Caco-2 (cell line): ENCODE measurements around the gene MUC5B. TPM values are rescaled to one million over a fixed set of nuclear protein-coding genes. Genes with fewer than 3 reads are reported as not detected.

ENCODE experiments used
- BruUV-seq: library from RNA; stranded (reverse); fragments of 400-500 nt; replicated peaks from 2 replicates; lab custom pipeline; 2021; lab: Mats Ljungman, UMichigan
- CTCF ChIA-PET: fragments of 300-600 bp; sonication (Branson Sonifier 250); formaldehyde crosslinking; loops from one replicate; lab custom pipeline; 2022; ENCODE audit warnings: antibody characterized with exemption; lab: Charles Lee
- POLR2A ChIA-PET: fragments of 300-600 bp; sonication (Branson Sonifier 250); formaldehyde crosslinking; loops from one replicate; lab custom pipeline; 2022; ENCODE audit warnings: antibody characterized with exemption; lab: Charles Lee
- DNase-seq, 2 experiments: peaks; one replicate each; pipeline versions ENCODE4 v3.0.0 to v3.0.0-alpha.2; 2020 to 2022
- H3K27me3 ChIP-seq: replicated peaks from 2 replicates; pipeline ENCODE4 v1.6.0; 2011; ENCODE audit warnings: low read length; ENCODE audit not compliant: control insufficient read depth, insufficient read depth
- H3K36me3 ChIP-seq: 2 replicates; pipeline ENCODE4 v1.5.1; 2011; ENCODE audit warnings: low read length; ENCODE audit not compliant: control insufficient read depth, insufficient read depth
- H3K4me1 ChIP-seq: fragments of 250-450 bp; sonication (Bioruptor Pico); 2 replicates; pipeline ENCODE4 v1.5.1; 2020; ENCODE audit warnings: mild to moderate bottlenecking
- H3K4me3 ChIP-seq: 2 replicates; pipeline ENCODE4 v1.5.1; 2011; ENCODE audit warnings: low read depth, mild to moderate bottlenecking, control low read depth, low read length
- H3K9me3 ChIP-seq: fragments of 250-450 bp; sonication (Bioruptor Pico); 2 replicates; pipeline ENCODE4 v1.5.1; 2020; ENCODE audit warnings: mild to moderate bottlenecking, moderate library complexity
- H3K27ac Mint-ChIP-seq: one replicate; pipeline ENCODE4 v1.8.0; 2022; ENCODE audit warnings: mixed read lengths; ENCODE audit not compliant: unreplicated experiment
- H3K27me3 Mint-ChIP-seq: one replicate; pipeline ENCODE4 v1.8.0; 2022; ENCODE audit warnings: mixed read lengths; ENCODE audit not compliant: insufficient read depth, unreplicated experiment
- H3K36me3 Mint-ChIP-seq: one replicate; pipeline ENCODE4 v1.8.0; 2022; ENCODE audit warnings: mild to moderate bottlenecking, mixed read lengths; ENCODE audit not compliant: insufficient read depth, unreplicated experiment
- H3K4me1 Mint-ChIP-seq: one replicate; pipeline ENCODE4 v1.8.0; 2022; ENCODE audit warnings: low read depth, mixed read lengths; ENCODE audit not compliant: unreplicated experiment
- H3K4me3 Mint-ChIP-seq: one replicate; pipeline ENCODE4 v1.8.0; 2022; ENCODE audit warnings: mild to moderate bottlenecking, moderate library complexity, mixed read lengths; ENCODE audit not compliant: unreplicated experiment
- H3K9me3 Mint-ChIP-seq: one replicate; pipeline ENCODE4 v1.8.0; 2022; ENCODE audit warnings: mixed read lengths; ENCODE audit not compliant: unreplicated experiment
- CTCF ChIP-seq, 2 experiments: fragments of 200-600 bp in 1 of 2; IDR thresholded peaks; 1 replicate in 1 of 2; 2 replicates in 1 of 2; pipeline versions ENCODE4 v1.5.1 to v1.8.0; 2011 to 2022; ENCODE audit warnings: antibody characterized with exemption in 1 of 2, control low read depth in 1 of 2, inconsistent platforms in 1 of 2, low read depth in 1 of 2, low read length in 1 of 2, mild to moderate bottlenecking in 1 of 2, moderate library complexity in 1 of 2; ENCODE audit not compliant: insufficient read depth in 1 of 2, severe bottlenecking in 1 of 2, unreplicated experiment in 1 of 2
- intact Hi-C: fragments of 100-400 bp; cut with micrococcal nuclease; formaldehyde crosslinking; loops from one replicate; pipeline ENCODE4 v1.10.0; 2022; ENCODE audit not compliant: unreplicated experiment
- total RNA-seq: library from RNA; stranded (reverse); gene quantifications from 2 replicates; pipeline ENCODE4 v1.2.3, GENCODE V29; 2022

The MUC5B gene
- total RNA-seq, 1 experiment from 2014 or later: not detected

GRCh38 chr11:1285876-1286275 is 63.0 kb downstream of the MUC5B start:
- H3K4me3 Mint-ChIP-seq: no peak overlapping the region
- H3K4me1 Mint-ChIP-seq: no peaks in the 10 kb centered on the region
- Histone ChIP-seq H3K36me3 (peaks cover 12% of the 10 kb centered on the region), H3K4me3 (no peak overlapping the region), H3K4me1 (no peaks in the 10 kb centered on the region), H3K9me3 (no peaks in the 10 kb centered on the region), H3K27me3 (no peaks in the 10 kb centered on the region)
- H3K27me3 Mint-ChIP-seq: no peaks in the 10 kb centered on the region
- DNase-seq: no peak
- no peak overlapping the region for H3K27ac Mint-ChIP-seq
- intact Hi-C loops: no loop called here
- no TSS peak for BruUV-seq
- no peaks in the 10 kb centered on the region for H3K9me3 Mint-ChIP-seq
- ChIA-PET POLR2A (no interaction called here), CTCF (no interaction called here)
- TF ChIP-seq CTCF (IDR thresholded peaks at IDR 0.05; ENCODE audit: insufficient read depth in 1 of 2, low read depth in 1 of 2, low read length in 1 of 2, severe bottlenecking in 1 of 2, unreplicated experiment in 1 of 2): no peak
- H3K36me3 Mint-ChIP-seq: peaks cover 58% of the 10 kb centered on the region

GRCh38 chr11:1287928-1288327 is 65.1 kb downstream of the MUC5B start:
- Histone ChIP-seq H3K36me3 (peaks cover 12% of the 10 kb centered on the region), H3K9me3 (no peaks in the 10 kb centered on the region), H3K4me3 (no peak overlapping the region), H3K27me3 (no peaks in the 10 kb centered on the region), H3K4me1 (no peaks in the 10 kb centered on the region)
- ChIA-PET POLR2A (no interaction called here), CTCF (no interaction called here)
- DNase-seq: no peak
- no TSS peak for BruUV-seq
- TF ChIP-seq CTCF (IDR thresholded peaks at IDR 0.05; ENCODE audit: insufficient read depth in 1 of 2, low read depth in 1 of 2, low read length in 1 of 2, severe bottlenecking in 1 of 2, unreplicated experiment in 1 of 2): no peak
- no peaks in the 10 kb centered on the region for H3K27me3 Mint-ChIP-seq
- H3K4me1 Mint-ChIP-seq: no peaks in the 10 kb centered on the region
- H3K9me3 Mint-ChIP-seq: no peaks in the 10 kb centered on the region
- no peak overlapping the region for H3K4me3 Mint-ChIP-seq
- intact Hi-C loops: no loop called here
- H3K27ac Mint-ChIP-seq: no peak overlapping the region
- H3K36me3 Mint-ChIP-seq: peaks cover 58% of the 10 kb centered on the region

GRCh38 chr11:1288426-1289151 is 65.7 kb downstream of the MUC5B start:
- no peaks in the 10 kb centered on the region for H3K9me3 ChIP-seq
- H3K27me3 ChIP-seq: no peaks in the 10 kb centered on the region
- Mint-ChIP-seq H3K9me3 (no peaks in the 10 kb centered on the region), H3K36me3 (peaks cover 65% of the 10 kb centered on the region), H3K27ac (no peak overlapping the region), H3K4me1 (no peaks in the 10 kb centered on the region), H3K27me3 (no peaks in the 10 kb centered on the region), H3K4me3 (no peak overlapping the region)
- POLR2A ChIA-PET: no interaction called here
- TF ChIP-seq CTCF (IDR thresholded peaks at IDR 0.05; ENCODE audit: insufficient read depth in 1 of 2, low read depth in 1 of 2, low read length in 1 of 2, severe bottlenecking in 1 of 2, unreplicated experiment in 1 of 2): no peak
- intact Hi-C loops: no loop called here
- no peak overlapping the region for H3K4me3 ChIP-seq
- CTCF ChIA-PET: no interaction called here
- peaks cover 12% of the 10 kb centered on the region for H3K36me3 ChIP-seq
- no TSS peak for BruUV-seq
- DNase-seq: no peak
- H3K4me1 ChIP-seq: no peaks in the 10 kb centered on the region
